HG02938 (cell line): Measurements from ENCODE around the gene RASGRP3.

Experiments used
- ATAC-seq: cut with Tn5 transposase; IDR thresholded peaks from one replicate; pipeline ENCODE4 v1.9.1; 2021; ENCODE audit warnings: mild to moderate bottlenecking, moderate library complexity; ENCODE audit not compliant: unreplicated experiment

RASGRP3 gene

GRCh38 chr2:33518929-33519328 lies 42.5 kb downstream of the RASGRP3 start:
- ATAC-seq, result no peak

- ATAC-seq, result no peak
Measured at GRCh38 chr2:33521791-33522281, 45.4 kb downstream of the RASGRP3 start.

GRCh38 chr2:33522576-33522975 lies 46.1 kb downstream of the RASGRP3 start:
- no peak for ATAC-seq

- no peak for ATAC-seq
Measured at GRCh38 chr2:33525666-33526065, 49.2 kb downstream of the RASGRP3 start.

- peak; percentile 40 for ATAC-seq
Measured at GRCh38 chr2:33526132-33526531, 49.7 kb downstream of the RASGRP3 start.

- no peak for ATAC-seq
Measured at GRCh38 chr2:33526921-33527320, 50.5 kb downstream of the RASGRP3 start.

GRCh38 chr2:33528441-33528950 lies 52.0 kb downstream of the RASGRP3 start:
- ATAC-seq, result peak; percentile 35

- ATAC-seq, result no peak
Measured at GRCh38 chr2:33529771-33530481, 53.5 kb downstream of the RASGRP3 start.

GRCh38 chr2:33530690-33531548 lies 54.5 kb downstream of the RASGRP3 start:
- ATAC-seq, result no peak

GRCh38 chr2:33531549-33532059 lies 55.2 kb downstream of the RASGRP3 start:
- no peak for ATAC-seq

- ATAC-seq, result no peak
Measured at GRCh38 chr2:33532146-33532545, 55.7 kb downstream of the RASGRP3 start.

- no peak for ATAC-seq
Measured at GRCh38 chr2:33532966-33533365, 56.5 kb downstream of the RASGRP3 start.

GRCh38 chr2:33535421-33535820 lies 59.0 kb downstream of the RASGRP3 start:
- no peak for ATAC-seq

GRCh38 chr2:33541243-33541642 lies 64.8 kb downstream of the RASGRP3 start:
- no peak for ATAC-seq

- ATAC-seq, result no peak
Measured at GRCh38 chr2:33550206-33550605, 73.8 kb downstream of the RASGRP3 start.

GRCh38 chr2:33552758-33553461 lies 76.5 kb downstream of the RASGRP3 start:
- no peak for ATAC-seq

GRCh38 chr2:33555681-33556080 lies 79.2 kb downstream of the RASGRP3 start:
- ATAC-seq, result no peak

GRCh38 chr2:33559328-33559727 lies 82.9 kb downstream of the RASGRP3 start:
- no peak for ATAC-seq

- no peak for ATAC-seq
Measured at GRCh38 chr2:33560017-33560416, 83.6 kb downstream of the RASGRP3 start.

- no peak for ATAC-seq
Measured at GRCh38 chr2:33561872-33562271, 85.4 kb downstream of the RASGRP3 start.

- no peak for ATAC-seq
Measured at GRCh38 chr2:33570681-33571080, 94.2 kb downstream of the RASGRP3 start.
